Stimulated activated CD8-positive, alpha-beta memory T cell treated with anti-CD3 and anti-CD28 coated beads, Interleukin-12 subunit alpha, Interleukin-12 subunit beta, amount 100 ng/mL, for 24 hours (primary cell): ENCODE measurements around the gene MSH3.

Source experiments
- DNase-seq: peaks from one replicate; pipeline ENCODE4 v3.0.0-alpha.2; 2020; ENCODE audit errors: extremely low read depth

The MSH3 gene

GRCh38 chr5:80654391-80655230 is at the start of gene MSH3, which contains the start of gene DHFR:
Gene MSH3 (plus strand): TSS chr5:80654652. CDS start chr5:80654728, 76 bp downstream.
Gene DHFR (minus strand): TSS chr5:80654983. CDS start chr5:80654489, 494 bp downstream.
- peak; percentile 80 for DNase-seq

DNA sequence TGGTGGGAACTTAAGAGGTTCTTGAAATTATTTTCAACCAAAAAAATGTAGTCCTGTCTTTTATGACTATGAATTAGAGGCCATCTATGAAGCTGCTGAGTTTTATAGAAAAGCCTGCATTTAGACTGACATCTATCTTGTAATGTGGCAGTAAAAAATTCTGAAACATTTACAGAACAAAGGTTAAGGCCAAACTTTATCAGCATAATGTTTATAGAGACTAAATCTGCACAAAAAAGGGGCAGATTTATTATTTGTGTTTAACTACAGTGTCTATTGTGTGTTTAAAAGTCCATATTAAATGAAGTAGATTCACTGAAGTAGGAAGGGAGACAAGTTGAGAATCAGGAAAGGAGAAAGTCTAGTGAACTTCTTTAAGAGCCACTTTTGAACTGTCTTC is 47.1 kb upstream of the MSH3 start:
- DNase-seq = no peak

GRCh38 chr5:80607832-80608231 is 46.6 kb upstream of the MSH3 start:
- DNase-seq = no peak

- DNase-seq = no peak
Observed at GRCh38 chr5:80608731-80609130, 45.7 kb upstream of the MSH3 start.

- no peak for DNase-seq
Observed at GRCh38 chr5:80609692-80610091, 44.8 kb upstream of the MSH3 start.

DNA sequence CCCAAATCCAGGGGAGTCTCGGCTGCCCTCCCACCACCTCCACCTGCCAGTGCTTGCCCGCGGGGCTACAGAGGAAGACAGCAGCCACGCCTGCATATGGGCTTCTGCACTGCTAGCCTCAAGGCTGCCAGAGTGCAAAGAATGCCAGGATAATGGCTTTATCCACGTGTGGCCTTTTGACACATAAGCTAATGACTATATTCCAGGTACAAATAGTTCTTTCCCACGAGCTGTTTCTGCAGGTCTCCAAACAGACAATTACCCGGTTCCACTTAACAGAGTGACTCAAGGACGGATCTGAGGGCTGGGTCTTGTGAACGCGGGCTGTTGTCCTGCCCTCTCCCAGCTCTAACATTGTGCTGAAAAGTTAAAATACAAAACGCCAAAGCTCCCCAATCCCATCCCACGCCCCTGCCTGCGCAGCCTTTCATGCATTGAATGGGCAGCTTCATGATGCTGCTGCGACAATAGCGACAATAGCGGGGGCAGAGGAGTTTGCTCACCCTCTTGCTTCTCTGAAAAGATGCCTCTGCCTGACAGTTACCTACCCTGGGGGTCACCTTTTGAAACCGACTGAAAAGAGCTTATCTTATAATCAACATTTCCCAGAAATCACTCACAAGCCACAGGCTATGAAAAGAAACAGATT is 39.1 kb upstream of the MSH3 start:
- no peak for DNase-seq

DNA sequence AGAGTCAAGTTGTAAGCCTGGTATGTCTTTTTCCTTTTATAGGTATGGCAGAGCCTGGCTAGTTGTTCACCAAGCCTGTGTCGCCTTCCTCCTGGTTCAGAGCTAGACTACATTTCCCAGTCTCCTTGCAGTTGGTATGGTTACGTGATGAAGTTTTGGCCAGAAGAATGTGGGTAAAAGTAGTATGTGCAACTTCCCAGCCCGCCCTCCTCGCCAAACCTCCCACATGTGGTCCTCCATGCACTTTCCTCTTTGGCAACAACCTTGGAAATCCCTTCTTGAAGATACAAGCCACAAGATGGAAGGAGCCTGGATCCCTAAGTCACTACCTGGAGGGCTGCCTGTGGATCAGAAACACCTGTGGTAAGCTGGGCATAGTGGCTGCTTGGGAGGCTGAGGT is 36.0 kb upstream of the MSH3 start:
- DNase-seq = no peak

- no peak for DNase-seq
Observed at GRCh38 chr5:80619086-80619485, 35.4 kb upstream of the MSH3 start.

DNA sequence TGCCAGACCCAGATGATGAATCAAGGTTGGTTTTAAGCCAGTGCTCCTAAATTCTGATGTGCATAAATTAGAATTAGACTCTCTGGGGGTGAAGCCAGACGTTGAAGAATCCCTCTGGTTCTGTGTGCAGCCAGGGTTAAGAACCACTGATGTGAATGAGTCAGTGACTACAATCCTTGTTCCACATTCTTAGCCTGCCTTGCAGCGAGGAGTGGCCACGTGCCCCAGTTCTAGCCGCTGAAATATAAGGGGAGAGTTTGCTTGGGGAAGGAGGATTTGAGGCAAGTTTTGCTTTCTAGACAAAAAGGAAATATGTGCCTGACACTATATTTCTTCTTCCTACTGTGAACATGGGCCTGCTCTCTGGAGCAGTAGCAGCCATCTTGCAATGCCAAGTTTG is 34.2 kb upstream of the MSH3 start:
- no peak for DNase-seq

GRCh38 chr5:80622756-80623155 is 31.7 kb upstream of the MSH3 start:
- DNase-seq = no peak

GRCh38 chr5:80623999-80624398 is 30.5 kb upstream of the MSH3 start:
- DNase-seq = no peak

- DNase-seq = no peak
Observed at GRCh38 chr5:80625230-80625629, 29.2 kb upstream of the MSH3 start.

- no peak for DNase-seq
Observed at GRCh38 chr5:80629281-80629680, 25.2 kb upstream of the MSH3 start.

DNA sequence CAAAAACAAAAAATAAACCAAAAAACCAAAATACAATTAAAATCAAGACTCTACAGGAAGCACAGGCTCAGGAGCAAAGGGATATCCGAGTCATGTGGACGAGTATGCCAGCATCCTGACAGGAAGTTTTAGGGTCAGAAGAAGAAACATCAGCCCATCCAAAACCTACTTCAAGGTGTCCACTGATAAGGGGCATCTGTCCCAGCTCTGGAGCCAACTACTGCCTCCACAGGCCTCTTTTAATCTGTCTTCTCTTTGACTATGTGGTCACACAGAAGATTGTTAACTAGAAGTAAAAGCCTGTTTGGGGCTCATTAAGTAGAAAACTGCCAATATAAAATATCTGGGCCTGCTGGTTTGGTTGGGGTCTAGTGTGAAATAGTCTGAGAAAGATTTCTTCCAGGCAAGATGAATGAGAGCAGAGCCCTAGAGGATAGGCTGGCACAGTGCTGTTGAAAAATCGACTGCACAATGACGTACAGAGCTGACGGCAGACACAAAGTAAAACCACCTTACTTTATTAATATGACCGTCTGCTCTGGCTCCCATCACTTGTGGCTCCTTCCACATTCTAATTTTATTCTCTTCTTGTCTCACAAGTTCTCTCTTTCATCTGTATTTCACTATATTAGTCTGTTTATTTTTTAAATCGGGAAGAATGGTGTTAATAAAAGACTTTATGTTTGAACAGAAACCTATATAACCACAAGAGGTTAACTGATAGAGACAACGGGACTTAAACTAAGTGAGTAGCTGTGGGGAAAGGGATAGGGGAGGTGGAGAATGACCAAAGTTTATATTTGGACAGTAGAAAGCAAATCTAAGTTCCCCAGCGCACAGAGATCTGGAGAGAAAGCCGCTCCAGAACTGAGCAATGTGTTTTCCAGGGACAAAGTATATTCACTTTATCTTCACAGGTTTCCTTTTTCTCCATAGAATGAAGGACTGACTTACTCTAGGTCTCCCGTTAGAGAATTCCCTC is 22.9 kb upstream of the MSH3 start:
- DNase-seq = no peak

DNA sequence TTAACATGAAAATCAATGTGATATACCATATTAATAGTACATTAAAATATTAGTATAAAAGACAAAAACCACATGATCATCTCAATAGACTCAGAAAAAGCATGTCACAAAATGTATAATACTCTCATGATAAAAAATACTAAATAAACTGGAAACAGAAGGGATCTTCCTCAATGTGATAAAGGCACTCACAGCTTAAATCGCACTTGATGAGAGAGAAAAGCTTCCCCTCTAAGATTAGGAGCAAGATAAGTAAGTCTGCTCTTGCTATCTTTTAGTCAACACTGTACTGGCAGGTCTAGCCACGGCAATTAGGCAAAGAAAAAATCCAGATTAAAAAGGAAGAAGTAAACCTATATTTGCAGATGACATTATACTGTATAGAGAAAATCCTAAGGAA is 21.8 kb upstream of the MSH3 start:
- no peak for DNase-seq

DNA sequence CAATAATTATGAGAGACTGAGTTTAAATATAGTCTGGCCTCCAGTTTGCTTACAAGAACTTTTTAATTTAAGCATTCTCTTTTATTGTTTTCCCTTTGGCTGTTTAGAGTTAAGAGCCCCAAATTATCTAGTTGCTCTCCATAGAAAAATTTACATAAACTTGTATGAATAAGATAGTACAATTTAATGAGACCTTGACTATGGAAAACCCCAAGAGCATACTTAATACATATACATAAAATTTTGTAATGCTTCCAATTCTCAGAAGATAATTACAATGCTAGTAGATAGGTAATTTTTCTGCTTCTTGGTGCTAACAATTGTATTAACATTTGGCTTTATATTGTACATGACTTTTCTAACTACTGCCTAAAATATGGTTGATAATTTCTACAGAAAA is 20.3 kb upstream of the MSH3 start:
- DNase-seq = no peak

GRCh38 chr5:80641353-80641752 is 13.1 kb upstream of the MSH3 start:
- DNase-seq = no peak

GRCh38 chr5:80644900-80645299 is 9.6 kb upstream of the MSH3 start:
- DNase-seq = no peak

DNA sequence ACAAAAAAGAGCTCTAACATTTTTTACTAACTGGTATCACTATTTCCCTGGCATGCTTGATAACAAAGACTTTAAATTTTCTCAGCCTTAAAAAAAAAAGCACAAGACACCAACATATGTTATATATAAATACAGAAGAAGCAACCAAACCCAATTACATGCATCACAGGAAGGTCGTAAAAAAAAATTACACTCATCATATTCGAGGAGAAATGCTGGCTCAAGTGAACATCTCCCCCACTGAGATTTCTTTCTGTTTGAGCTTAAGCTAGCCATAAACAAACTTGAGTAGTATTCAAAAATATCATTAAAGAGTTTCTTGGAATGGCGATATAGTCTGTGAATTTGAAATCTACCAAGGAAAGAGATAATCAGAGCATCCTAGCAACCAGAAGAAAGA is 7.5 kb upstream of the MSH3 start:
- no peak for DNase-seq

DNA sequence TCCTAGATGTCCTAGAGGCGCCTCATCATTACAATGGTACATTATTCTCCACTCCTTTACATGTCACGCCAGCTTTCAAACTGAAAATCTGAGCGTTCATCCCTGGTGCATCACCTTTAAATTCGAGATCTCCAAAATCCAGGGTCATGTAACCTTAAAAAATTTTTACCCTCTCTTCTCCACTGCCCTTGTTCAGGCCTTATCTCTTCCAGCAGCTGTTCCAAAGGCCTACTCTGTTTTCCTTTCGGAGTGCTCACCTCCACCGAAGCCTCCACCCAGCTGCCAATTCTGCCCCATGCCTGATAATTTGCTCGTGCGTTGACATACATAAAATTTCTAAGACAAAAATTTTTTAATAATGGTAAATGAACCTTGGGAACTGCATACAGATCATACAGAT is 950 bp upstream of the MSH3 start:
- DNase-seq = no peak

- DNase-seq = no peak
Observed at GRCh38 chr5:80654054-80654390, 430 bp upstream of the MSH3 start.

DNA sequence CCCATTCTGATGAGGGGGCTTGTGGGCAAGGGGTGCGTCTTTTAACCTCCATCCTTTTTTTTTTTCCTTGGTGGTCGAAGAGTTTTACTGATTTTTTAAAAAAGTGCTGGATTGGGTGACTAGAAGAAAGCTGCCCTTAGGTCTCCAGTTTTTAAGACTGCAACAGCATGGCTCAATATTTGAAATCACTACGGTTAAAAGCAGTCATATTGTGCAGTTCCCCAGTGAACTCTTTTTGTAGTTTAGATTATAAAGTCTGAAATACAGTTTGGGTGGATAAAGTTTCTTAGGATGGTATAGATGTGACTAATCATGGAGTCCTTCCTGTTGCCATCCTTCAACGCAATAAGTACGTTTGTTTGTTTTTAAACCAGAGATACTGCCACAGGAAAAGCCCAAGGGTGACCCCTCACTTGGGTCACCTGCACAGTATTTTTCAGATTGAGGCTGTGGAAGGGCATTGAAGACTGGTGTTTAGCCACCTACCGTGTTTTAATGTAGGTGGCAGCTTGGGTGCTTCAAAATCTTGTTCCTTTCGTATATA is 851 bp downstream of the MSH3 start:
- no peak for DNase-seq
